ENCODE measurements around the gene WDR41. TPM values are rescaled to one million over a fixed set of nuclear protein-coding genes. Genes with fewer than 3 reads are reported as not detected.

Gene WDR41
- total RNA-seq, 1 donor from 2014 or later: 33.0 TPM

DNA sequence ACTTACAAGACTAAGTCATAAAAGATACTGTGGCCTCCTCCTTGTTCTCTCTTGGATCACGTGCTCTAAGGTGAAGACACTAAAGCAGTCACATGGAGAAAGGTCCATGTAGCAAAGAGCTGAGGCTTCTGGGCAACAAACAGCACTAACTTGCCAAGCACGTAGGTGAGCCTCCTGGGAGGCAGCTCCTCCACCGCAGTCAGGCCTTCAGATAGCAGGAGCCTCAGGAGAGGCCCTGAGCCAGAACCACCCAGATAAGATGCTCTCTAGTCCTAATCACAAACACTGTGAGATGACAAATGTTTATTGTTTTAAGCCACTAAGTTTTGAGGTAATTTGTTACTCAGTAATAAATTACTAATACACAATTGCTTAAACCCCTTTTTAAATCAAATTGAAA, 38.0 kb downstream of the WDR41 start:
- TF ChIP-seq, protein P1, sequence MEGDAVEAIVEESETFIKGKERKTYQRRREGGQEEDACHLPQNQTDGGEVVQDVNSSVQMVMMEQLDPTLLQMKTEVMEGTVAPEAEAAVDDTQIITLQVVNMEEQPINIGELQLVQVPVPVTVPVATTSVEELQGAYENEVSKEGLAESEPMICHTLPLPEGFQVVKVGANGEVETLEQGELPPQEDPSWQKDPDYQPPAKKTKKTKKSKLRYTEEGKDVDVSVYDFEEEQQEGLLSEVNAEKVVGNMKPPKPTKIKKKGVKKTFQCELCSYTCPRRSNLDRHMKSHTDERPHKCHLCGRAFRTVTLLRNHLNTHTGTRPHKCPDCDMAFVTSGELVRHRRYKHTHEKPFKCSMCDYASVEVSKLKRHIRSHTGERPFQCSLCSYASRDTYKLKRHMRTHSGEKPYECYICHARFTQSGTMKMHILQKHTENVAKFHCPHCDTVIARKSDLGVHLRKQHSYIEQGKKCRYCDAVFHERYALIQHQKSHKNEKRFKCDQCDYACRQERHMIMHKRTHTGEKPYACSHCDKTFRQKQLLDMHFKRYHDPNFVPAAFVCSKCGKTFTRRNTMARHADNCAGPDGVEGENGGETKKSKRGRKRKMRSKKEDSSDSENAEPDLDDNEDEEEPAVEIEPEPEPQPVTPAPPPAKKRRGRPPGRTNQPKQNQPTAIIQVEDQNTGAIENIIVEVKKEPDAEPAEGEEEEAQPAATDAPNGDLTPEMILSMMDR (IDR thresholded peaks at IDR 0.05): no peak
- H3K4me3 Mint-ChIP-seq: no peak overlapping the region
- intact Hi-C loops (cut with micrococcal nuclease): no loop called here
- no peaks in the 10 kb centered on the region for H3K27me3 Mint-ChIP-seq
- DNase-seq (no peak), ATAC-seq (ENCODE audit: low read depth) (no peak)
- H3K27ac Mint-ChIP-seq: no peak overlapping the region
- peaks cover 46% of the 10 kb centered on the region for H3K36me3 Mint-ChIP-seq (ENCODE audit: low read depth)
- no peaks in the 10 kb centered on the region for H3K4me1 Mint-ChIP-seq
- ChIA-PET POLR2A (no interaction called here), CTCF (no interaction called here)
- H3K9me3 Mint-ChIP-seq: no peaks in the 10 kb centered on the region

DNA sequence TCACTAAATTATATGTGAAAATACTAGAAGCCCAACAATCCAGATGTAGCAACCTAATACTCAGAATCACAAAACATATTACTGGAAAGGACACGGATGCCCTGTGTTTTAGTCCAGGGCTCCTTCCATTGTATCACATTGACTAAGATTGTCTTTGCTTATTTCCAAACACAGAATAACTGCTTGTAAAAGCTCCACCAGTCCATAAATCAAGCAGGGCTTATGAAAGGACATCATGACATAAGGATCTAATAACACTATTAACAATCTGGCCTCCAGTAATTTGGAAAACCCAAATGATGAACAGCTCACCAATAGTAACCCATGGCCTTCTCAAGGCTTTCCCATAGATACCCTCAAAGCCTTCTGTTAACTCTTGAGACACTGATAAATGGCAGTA, 39.8 kb downstream of the WDR41 start:
- no peaks in the 10 kb centered on the region for H3K27me3 Mint-ChIP-seq
- ATAC-seq (ENCODE audit: low read depth) (no peak), DNase-seq (no peak)
- ChIA-PET CTCF (no interaction called here), POLR2A (no interaction called here)
- H3K27ac Mint-ChIP-seq: no peak overlapping the region
- TF ChIP-seq, protein P1 (IDR thresholded peaks at IDR 0.05): no peak
- intact Hi-C loops (cut with micrococcal nuclease): no loop called here
- H3K36me3 Mint-ChIP-seq (ENCODE audit: low read depth): peaks cover 57% of the 10 kb centered on the region
- no peak overlapping the region for H3K4me3 Mint-ChIP-seq
- H3K4me1 Mint-ChIP-seq: no peaks in the 10 kb centered on the region
- H3K9me3 Mint-ChIP-seq: peaks cover 5% of the 10 kb centered on the region

DNA sequence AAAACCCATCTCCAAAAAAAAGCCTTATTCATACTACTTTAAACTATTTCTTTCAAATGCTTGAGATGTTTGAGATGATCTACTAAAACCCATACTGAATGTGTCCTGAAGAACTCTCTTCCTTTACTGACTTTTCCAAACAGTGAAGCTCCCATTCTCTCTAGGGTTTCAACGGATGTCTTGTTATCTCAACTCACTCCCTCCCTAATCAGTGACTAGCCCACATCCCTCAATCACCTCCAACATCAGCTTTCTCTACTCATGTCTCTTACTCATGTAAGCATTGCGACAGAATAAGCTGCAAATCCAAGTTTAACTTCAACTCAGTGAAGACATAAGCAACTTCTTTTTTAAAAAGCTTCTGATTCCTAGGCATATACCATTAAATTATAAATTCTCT, 42.1 kb downstream of the WDR41 start:
- no peak overlapping the region for H3K27ac Mint-ChIP-seq
- peaks cover 68% of the 10 kb centered on the region for H3K36me3 Mint-ChIP-seq (ENCODE audit: low read depth)
- CTCF ChIA-PET: no interaction called here
- ATAC-seq (ENCODE audit: low read depth): no peak
- H3K9me3 Mint-ChIP-seq: peaks cover 7% of the 10 kb centered on the region
- no peaks in the 10 kb centered on the region for H3K27me3 Mint-ChIP-seq
- DNase-seq: no peak
- no peaks in the 10 kb centered on the region for H3K4me1 Mint-ChIP-seq
- TF ChIP-seq, protein P1 (IDR thresholded peaks at IDR 0.05): no peak
- POLR2A ChIA-PET: no interaction called here
- intact Hi-C loops (cut with micrococcal nuclease): no loop called here
- H3K4me3 Mint-ChIP-seq: no peak overlapping the region

DNA sequence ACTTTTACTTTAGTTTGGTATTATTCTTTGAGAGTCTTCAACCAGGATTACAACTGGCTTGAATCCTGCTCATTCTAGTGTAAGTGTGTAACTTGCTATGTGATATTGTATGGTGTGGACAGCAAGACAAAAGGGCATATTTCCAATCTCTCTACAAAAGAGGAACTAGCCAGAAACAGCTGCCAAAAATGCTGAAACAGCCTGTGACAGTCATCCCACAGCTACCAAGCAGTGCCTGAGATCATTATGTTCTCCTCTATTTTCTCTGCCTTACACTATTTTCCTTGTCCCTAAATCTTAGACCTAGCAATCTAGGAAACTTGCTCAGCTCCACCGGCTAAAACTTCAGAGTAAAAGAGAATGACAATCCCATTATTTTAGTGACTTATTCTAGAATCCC, 42.8 kb downstream of the WDR41 start:
- ATAC-seq (ENCODE audit: low read depth) (no peak), DNase-seq (no peak)
- no peaks in the 10 kb centered on the region for H3K27me3 Mint-ChIP-seq
- intact Hi-C loops (cut with micrococcal nuclease): no loop called here
- no peak overlapping the region for H3K27ac Mint-ChIP-seq
- H3K4me3 Mint-ChIP-seq: no peak overlapping the region
- ChIA-PET CTCF (no interaction called here), POLR2A (no interaction called here)
- TF ChIP-seq, protein P1 (IDR thresholded peaks at IDR 0.05): no peak
- H3K36me3 Mint-ChIP-seq (ENCODE audit: low read depth): peaks cover 70% of the 10 kb centered on the region
- peaks cover 7% of the 10 kb centered on the region for H3K9me3 Mint-ChIP-seq
- no peaks in the 10 kb centered on the region for H3K4me1 Mint-ChIP-seq

DNA sequence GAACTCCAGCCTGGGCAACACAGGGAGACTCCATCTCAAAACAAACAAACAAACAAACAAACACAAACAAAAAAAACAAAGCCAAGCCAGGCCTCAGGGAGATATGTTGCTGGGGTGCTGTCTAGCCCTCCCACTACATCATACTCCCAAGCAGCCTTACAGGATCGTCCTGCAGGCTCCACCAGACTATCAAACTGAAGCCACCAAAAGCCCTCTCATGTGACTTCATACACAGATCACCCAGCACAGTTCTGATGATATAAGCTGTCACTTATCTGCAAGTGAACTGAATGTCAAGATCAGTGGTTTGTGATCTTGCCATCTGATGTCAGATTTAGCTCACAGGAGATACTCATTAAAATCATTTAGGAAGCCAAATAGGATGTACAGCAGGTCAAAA, 43.3 kb downstream of the WDR41 start:
- H3K27me3 Mint-ChIP-seq: no peaks in the 10 kb centered on the region
- intact Hi-C loops (cut with micrococcal nuclease): no loop called here
- no peaks in the 10 kb centered on the region for H3K4me1 Mint-ChIP-seq
- ATAC-seq (ENCODE audit: low read depth) (no peak), DNase-seq (no peak)
- H3K4me3 Mint-ChIP-seq: no peak overlapping the region
- H3K36me3 Mint-ChIP-seq (ENCODE audit: low read depth): peaks cover 71% of the 10 kb centered on the region
- H3K9me3 Mint-ChIP-seq: peaks cover 7% of the 10 kb centered on the region
- POLR2A ChIA-PET: no interaction called here
- TF ChIP-seq, protein P1 (IDR thresholded peaks at IDR 0.05): no peak
- CTCF ChIA-PET: no interaction called here
- H3K27ac Mint-ChIP-seq: no peak overlapping the region

Data from activated B cell treated with CpG ODN at 0.5 μM for 24 hours (primary cell).